Endodermal cell (in vitro differentiated cells): ENCODE measurements around the gene EFCAB6. TPM values are rescaled to one million over a fixed set of nuclear protein-coding genes. Genes with fewer than 3 reads are reported as not detected.

Source experiments
- DNase-seq: peaks from one replicate; pipeline ENCODE4 v3.0.0-alpha.2; 2017
- H3K27ac ChIP-seq: 2 replicates; pipeline ENCODE4 v1.5.1; 2013; ENCODE audit warnings: mild to moderate bottlenecking, low read depth, low read length, moderate library complexity
- H3K27me3 ChIP-seq: 2 replicates; pipeline ENCODE4 v1.6.1; 2013; ENCODE audit warnings: mild to moderate bottlenecking, low read length, moderate library complexity; ENCODE audit not compliant: insufficient read depth, control insufficient read depth, poor library complexity, severe bottlenecking
- H3K36me3 ChIP-seq: 2 replicates; pipeline ENCODE4 v1.7.0; 2013; ENCODE audit warnings: mild to moderate bottlenecking, low read length, moderate library complexity; ENCODE audit not compliant: control insufficient read depth, insufficient read depth
- H3K4me1 ChIP-seq: one replicate; pipeline ENCODE4 v1.7.0; 2013; ENCODE audit warnings: low read length; ENCODE audit not compliant: control insufficient read depth, insufficient read depth
- H3K4me3 ChIP-seq: 2 replicates; pipeline ENCODE4 v1.5.1; 2013; ENCODE audit warnings: mild to moderate bottlenecking, low read length, moderate library complexity
- H3K9ac ChIP-seq: 2 replicates; pipeline ENCODE4 v1.6.1; 2013; ENCODE audit warnings: mild to moderate bottlenecking, low read length, moderate library complexity; ENCODE audit not compliant: poor library complexity, severe bottlenecking; ENCODE audit errors: extremely low read depth
- H3K9me3 ChIP-seq: 2 replicates; pipeline ENCODE4 v1.6.1; 2013; ENCODE audit warnings: mild to moderate bottlenecking, low read length, moderate library complexity; ENCODE audit not compliant: control insufficient read depth
- H3K27ac Mint-ChIP-seq: 2 replicates; pipeline ENCODE4 v1.8.0; 2020; ENCODE audit warnings: mixed read lengths
- H3K27me3 Mint-ChIP-seq: 2 replicates; pipeline ENCODE4 v1.8.0; 2021; ENCODE audit warnings: mild to moderate bottlenecking, mixed read lengths; ENCODE audit not compliant: insufficient read depth
- H3K36me3 Mint-ChIP-seq: 2 replicates; pipeline ENCODE4 v1.8.0; 2020; ENCODE audit warnings: low read depth, mixed read lengths
- H3K4me1 Mint-ChIP-seq: 2 replicates; pipeline ENCODE4 v1.8.0; 2020; ENCODE audit warnings: mixed read lengths
- H3K4me3 Mint-ChIP-seq: 2 replicates; pipeline ENCODE4 v1.8.0; 2020; ENCODE audit warnings: mild to moderate bottlenecking, moderate library complexity, mixed read lengths
- H3K9me3 Mint-ChIP-seq: 2 replicates; pipeline ENCODE4 v1.8.0; 2020; ENCODE audit warnings: mild to moderate bottlenecking, mixed read lengths
- CTCF ChIP-seq: fragments of 200-600 bp; sonication (generic); conservative IDR thresholded peaks from 2 replicates; pipeline ENCODE4 v1.5.0; 2021; ENCODE audit warnings: antibody characterized with exemption, mild to moderate bottlenecking
- WGBS, 2 experiments: methylation state at CpG; one replicate each; pipeline versions ENCODE4 v1.1.5 to v1.1.7; 2013; ENCODE audit warnings: missing lambda C conversion rate in 2 of 2, mixed read lengths in 1 of 2; ENCODE audit not compliant: insufficient coverage in 1 of 2, insufficient read length in 1 of 2; 5-methylcytosine and 5-hydroxymethylcytosine counted together
- total RNA-seq, 2 donors: library from RNA; stranded (reverse); fragmentation: NEBNext Ultra II Directional in 1 of 2; extraction: Animal tissue kit (Norgen Biotek cat#: 25700) in 1 of 2; gene quantifications; 2 replicates in 1 of 2; 3 replicates in 1 of 2; pipeline ENCODE4 v1.2.1, GENCODE V29; 2021

Gene EFCAB6
- total RNA-seq, 2 donors from 2014 or later = 1.8 to 2.0 TPM

- WGBS, 2 experiments = 88 to 94% methylated on average over 28 to 34 of the region's 34 CpGs
- H3K4me1 ChIP-seq = no peaks in the 10 kb centered on the region
- H3K9ac ChIP-seq = no peak overlapping the region
- no peaks in the 10 kb centered on the region for H3K36me3 ChIP-seq
- Mint-ChIP-seq H3K27me3 (no peaks in the 10 kb centered on the region), H3K4me1 (no peaks in the 10 kb centered on the region), H3K9me3 (peaks cover 1% of the 10 kb centered on the region), H3K4me3 (no peak overlapping the region), H3K27ac (no peak overlapping the region), H3K36me3 (no peaks in the 10 kb centered on the region)
- no peak for TF ChIP-seq CTCF
- DNase-seq = no peak
- H3K27ac ChIP-seq = no peak overlapping the region
- H3K9me3 ChIP-seq = no peaks in the 10 kb centered on the region
- no peaks in the 10 kb centered on the region for H3K27me3 ChIP-seq
- H3K4me3 ChIP-seq = no peak overlapping the region
These were observed 281.5 kb downstream of the EFCAB6 start for GRCh38 chr22:43530349-43531201.

GRCh38 chr22:43529934-43530333 is 282.2 kb downstream of the EFCAB6 start:
- TF ChIP-seq CTCF = no peak
- no peak for DNase-seq
- Histone ChIP-seq H3K27me3 (no peaks in the 10 kb centered on the region), H3K9me3 (no peaks in the 10 kb centered on the region), H3K27ac (no peak overlapping the region), H3K9ac (no peak overlapping the region), H3K36me3 (no peaks in the 10 kb centered on the region), H3K4me1 (no peaks in the 10 kb centered on the region), H3K4me3 (no peak overlapping the region)
- H3K4me1 Mint-ChIP-seq = no peaks in the 10 kb centered on the region
- H3K27me3 Mint-ChIP-seq = no peaks in the 10 kb centered on the region
- no peaks in the 10 kb centered on the region for H3K36me3 Mint-ChIP-seq
- 87 to 96% methylated on average over 9 of the region's 9 CpGs for WGBS, 2 experiments
- no peak overlapping the region for H3K27ac Mint-ChIP-seq
- no peaks in the 10 kb centered on the region for H3K9me3 Mint-ChIP-seq
- H3K4me3 Mint-ChIP-seq = no peak overlapping the region

GRCh38 chr22:43529461-43529860 is 282.6 kb downstream of the EFCAB6 start:
- no peaks in the 10 kb centered on the region for H3K9me3 Mint-ChIP-seq
- H3K27ac ChIP-seq = no peak overlapping the region

More at GRCh38 chr22:43529461-43529860, 282.6 kb downstream of the EFCAB6 start:
- H3K9ac ChIP-seq = no peak overlapping the region
- Mint-ChIP-seq H3K36me3 (no peaks in the 10 kb centered on the region), H3K4me3 (no peak overlapping the region), H3K4me1 (no peaks in the 10 kb centered on the region), H3K27me3 (no peaks in the 10 kb centered on the region), H3K27ac (no peak overlapping the region)
- no peaks in the 10 kb centered on the region for H3K9me3 ChIP-seq
- H3K4me1 ChIP-seq = no peaks in the 10 kb centered on the region
- no peaks in the 10 kb centered on the region for H3K36me3 ChIP-seq
- no peaks in the 10 kb centered on the region for H3K27me3 ChIP-seq
- no peak for DNase-seq
- no peak overlapping the region for H3K4me3 ChIP-seq
- 80% methylated on average over 1 of the region's 2 CpGs; no CpG with 5 or more reads in 1 of the 2 experiments for WGBS, 2 experiments
- no peak for TF ChIP-seq CTCF
